Mesendoderm (in vitro differentiated cells): Measurements from ENCODE around the gene RAPGEF4.
A peak's percentile ranks its signal among the peaks of the same experiment; 100 is the strongest.
"Not testable (repeated sequence)": the region's sequence is repeated elsewhere in the genome, so short reads cannot be mapped to it uniquely, and the experiment has no call there.

Experiments used
- DNase-seq: peaks from one replicate; pipeline ENCODE4 v3.0.0; 2013
- H2AK5ac ChIP-seq: 2 replicates; pipeline ENCODE4 v1.6.1; 2013; ENCODE audit warnings: low read length, inconsistent platforms
- H2BK120ac ChIP-seq: 2 replicates; pipeline ENCODE4 v1.6.1; 2013; ENCODE audit warnings: low read depth, mild to moderate bottlenecking, low read length, moderate library complexity, mixed read lengths
- H2BK15ac ChIP-seq: replicated peaks from 2 replicates; pipeline ENCODE4 v1.6.1; 2013; ENCODE audit warnings: low read depth, mild to moderate bottlenecking, moderate library complexity
- H2BK5ac ChIP-seq: 2 replicates; pipeline ENCODE4 v1.6.1; 2013; ENCODE audit warnings: low read length, inconsistent platforms
- H3K18ac ChIP-seq: 2 replicates; pipeline ENCODE4 v1.6.1; 2013; ENCODE audit warnings: mild to moderate bottlenecking, low read length, mixed read lengths
- H3K23ac ChIP-seq: one replicate; pipeline ENCODE4 v1.6.1; 2013; ENCODE audit warnings: low read length
- H3K27ac ChIP-seq: 2 replicates; pipeline ENCODE4 v1.5.1; 2013; ENCODE audit warnings: low read depth, mild to moderate bottlenecking, inconsistent platforms, low read length, moderate library complexity
- H3K27me3 ChIP-seq: 2 replicates; pipeline ENCODE4 v1.6.1; 2013; ENCODE audit warnings: low read length, control low read depth, mild to moderate bottlenecking, inconsistent platforms; ENCODE audit not compliant: insufficient read depth, poor library complexity
- H3K36me3 ChIP-seq: 2 replicates; pipeline ENCODE4 v1.6.1; 2013; ENCODE audit warnings: low read length, inconsistent platforms; ENCODE audit not compliant: control insufficient read depth, insufficient read depth
- H3K4ac ChIP-seq: one replicate; pipeline ENCODE4 v1.6.1; 2013; ENCODE audit warnings: low read depth, mild to moderate bottlenecking, low read length, moderate library complexity
- H3K4me1 ChIP-seq: 2 replicates; pipeline ENCODE4 v1.6.1; 2013; ENCODE audit warnings: low read depth, low read length, inconsistent platforms; ENCODE audit not compliant: control insufficient read depth
- H3K4me2 ChIP-seq: 2 replicates; pipeline ENCODE4 v1.6.1; 2013; ENCODE audit warnings: low read length
- H3K4me3 ChIP-seq: 2 replicates; pipeline ENCODE4 v1.5.1; 2013; ENCODE audit warnings: mild to moderate bottlenecking, low read length
- H3K56ac ChIP-seq: one replicate; pipeline ENCODE4 v1.6.1; 2013; ENCODE audit warnings: low read length
- H3K79me1 ChIP-seq: 2 replicates; pipeline ENCODE4 v1.6.1; 2013; ENCODE audit warnings: low read length, inconsistent platforms
- H3K79me2 ChIP-seq: 2 replicates; pipeline ENCODE4 v1.6.1; 2013; ENCODE audit warnings: mild to moderate bottlenecking, low read length; ENCODE audit not compliant: control insufficient read depth, insufficient read depth
- H3K9ac ChIP-seq: 2 replicates; pipeline ENCODE4 v1.6.1; 2013; ENCODE audit warnings: low read length, inconsistent platforms
- H4K5ac ChIP-seq: one replicate; pipeline ENCODE4 v1.6.1; 2013; ENCODE audit warnings: low read length
- H4K8ac ChIP-seq: one replicate; pipeline ENCODE4 v1.6.1; 2013; ENCODE audit warnings: low read depth, mild to moderate bottlenecking, control low read depth, low read length, moderate library complexity
- WGBS: extraction: QIAGEN DNeasy Blood & Tissue Kit; methylation state at CpG from one replicate; pipeline ENCODE4 v1.1.7; 2013; ENCODE audit warnings: low lambda C conversion rate, missing lambda C conversion rate; ENCODE audit not compliant: insufficient coverage; ENCODE audit errors: extremely low coverage; 5-methylcytosine and 5-hydroxymethylcytosine counted together

RAPGEF4 gene

DNA sequence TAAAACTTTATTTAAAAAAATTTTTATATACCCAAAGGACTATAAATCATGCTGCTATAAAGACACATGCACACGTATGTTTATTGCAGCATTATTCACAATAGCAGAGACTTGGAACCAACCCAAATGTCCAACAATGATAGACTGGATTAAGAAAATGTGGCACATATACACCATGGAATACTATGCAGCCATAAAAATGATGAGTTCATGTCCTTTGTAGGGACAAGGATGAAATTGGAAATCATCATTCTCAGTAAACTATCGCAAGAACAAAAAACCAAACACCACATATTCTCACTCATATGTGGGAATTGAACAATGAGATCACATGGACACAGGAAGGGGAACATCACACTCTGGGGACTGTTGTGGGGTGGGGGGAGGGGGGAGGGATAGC, 358.0 kb downstream of the RAPGEF4 start:
- H2BK120ac ChIP-seq, H2BK15ac ChIP-seq, H4K8ac ChIP-seq, H3K36me3 ChIP-seq, H3K56ac ChIP-seq, H3K18ac ChIP-seq, H2BK5ac ChIP-seq, H3K79me2 ChIP-seq, H2AK5ac ChIP-seq, H3K79me1 ChIP-seq, H3K9ac ChIP-seq, DNase-seq, H3K4ac ChIP-seq, H3K27me3 ChIP-seq, H3K4me1 ChIP-seq, H3K23ac ChIP-seq, H4K5ac ChIP-seq, H3K4me2 ChIP-seq, H3K4me3 ChIP-seq, H3K27ac ChIP-seq: not testable (repeated sequence)
- WGBS, result no CpG with 5 or more reads among the region's 2 CpGs

DNA sequence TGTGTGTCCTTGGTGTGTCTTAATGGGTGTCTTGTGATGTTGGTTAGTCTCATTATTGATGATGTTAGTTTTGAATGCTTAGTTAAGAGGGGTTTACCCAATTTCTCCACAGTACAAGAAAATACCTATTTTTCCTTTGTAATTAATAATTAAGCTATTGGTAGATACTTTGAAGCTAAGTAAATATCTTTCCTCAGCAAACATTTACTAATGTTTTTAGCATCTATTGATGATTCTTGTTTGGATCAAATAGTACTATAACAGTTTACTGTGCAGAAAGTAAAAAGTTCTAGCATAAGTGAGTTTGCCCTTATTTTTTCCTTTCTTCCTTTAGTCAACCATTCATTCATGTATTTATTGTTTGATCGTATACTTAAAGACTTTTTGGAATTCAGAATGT, 359.1 kb downstream of the RAPGEF4 start:
- Histone ChIP-seq H4K8ac (no peak overlapping the region), H3K23ac (no peak overlapping the region), H3K56ac (no peak overlapping the region), H3K4me1 (peaks cover under 1% of the 10 kb centered on the region), H3K27me3 (no peaks in the 10 kb centered on the region), H3K4me2 (no peak overlapping the region), H3K4me3 (no peak overlapping the region), H2BK5ac (no peak overlapping the region), H3K27ac (no peak overlapping the region), H2BK15ac (no peak overlapping the region), H3K9ac (no peak overlapping the region), H3K79me1 (no peaks in the 10 kb centered on the region), H3K18ac (no peak overlapping the region), H3K4ac (no peak overlapping the region), H2BK120ac (no peak overlapping the region), H3K79me2 (no peaks in the 10 kb centered on the region), H2AK5ac (no peak overlapping the region), H4K5ac (no peak overlapping the region), H3K36me3 (no peaks in the 10 kb centered on the region)
- no CpG with 5 or more reads among the region's 1 CpG for WGBS
- DNase-seq, result no peak

GRCh38 chr2:173095356-173095755, 359.7 kb downstream of the RAPGEF4 start:
- no peak overlapping the region for H3K18ac ChIP-seq
- no peak overlapping the region for H3K9ac ChIP-seq
- H3K4ac ChIP-seq, result no peak overlapping the region
- no peak overlapping the region for H3K4me2 ChIP-seq
- no peaks in the 10 kb centered on the region for H3K79me1 ChIP-seq
- H4K5ac ChIP-seq, result no peak overlapping the region
- no peak overlapping the region for H2BK120ac ChIP-seq
- H3K36me3 ChIP-seq, result no peaks in the 10 kb centered on the region
- no peak overlapping the region for H3K27ac ChIP-seq
- no peak for DNase-seq
- WGBS, result no CpG with 5 or more reads among the region's 1 CpG
- H3K79me2 ChIP-seq, result no peaks in the 10 kb centered on the region
- H3K27me3 ChIP-seq, result no peaks in the 10 kb centered on the region
- no peak overlapping the region for H3K23ac ChIP-seq
- H2BK15ac ChIP-seq, result no peak overlapping the region
- peaks cover 5% of the 10 kb centered on the region for H3K4me1 ChIP-seq
- H3K4me3 ChIP-seq, result no peak overlapping the region
- no peak overlapping the region for H2AK5ac ChIP-seq
- H4K8ac ChIP-seq, result no peak overlapping the region
- H2BK5ac ChIP-seq, result no peak overlapping the region
- H3K56ac ChIP-seq, result no peak overlapping the region

DNA sequence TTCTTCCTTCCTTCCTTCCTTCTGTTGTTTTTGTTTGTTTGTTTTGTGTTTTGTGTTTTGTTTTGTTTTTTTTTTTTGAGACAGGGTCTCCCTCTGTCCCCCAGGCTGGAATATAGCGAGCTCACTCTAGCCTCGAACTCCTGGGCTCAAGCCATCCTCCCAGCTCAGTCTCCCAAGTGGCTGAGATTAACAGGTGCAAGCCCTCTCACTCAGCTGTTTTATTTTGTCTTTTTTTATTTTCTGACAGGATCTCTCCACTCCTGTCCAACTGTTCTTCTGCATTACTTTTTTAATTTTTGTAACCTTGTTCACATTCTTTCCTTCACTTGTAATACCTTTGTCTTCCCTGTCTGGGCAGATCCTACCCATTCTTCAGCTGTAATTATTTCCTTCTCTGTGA, 363.6 kb downstream of the RAPGEF4 start:
- no peak overlapping the region for H4K8ac ChIP-seq
- H3K79me2 ChIP-seq, result no peaks in the 10 kb centered on the region
- peaks cover 5% of the 10 kb centered on the region for H3K4me1 ChIP-seq
- no peaks in the 10 kb centered on the region for H3K36me3 ChIP-seq
- no peak overlapping the region for H3K18ac ChIP-seq
- DNase-seq, result no peak
- H2AK5ac ChIP-seq, result no peak overlapping the region
- no peak overlapping the region for H3K9ac ChIP-seq
- H3K23ac ChIP-seq, result no peak overlapping the region
- H2BK5ac ChIP-seq, result no peak overlapping the region
- WGBS, result no CpG with 5 or more reads among the region's 2 CpGs
- H2BK15ac ChIP-seq, result no peak overlapping the region
- H3K4me3 ChIP-seq, result no peak overlapping the region
- H4K5ac ChIP-seq, result no peak overlapping the region
- no peaks in the 10 kb centered on the region for H3K79me1 ChIP-seq
- no peak overlapping the region for H3K4me2 ChIP-seq
- no peak overlapping the region for H3K56ac ChIP-seq
- H3K4ac ChIP-seq, result no peak overlapping the region
- no peaks in the 10 kb centered on the region for H3K27me3 ChIP-seq
- H2BK120ac ChIP-seq, result no peak overlapping the region
- H3K27ac ChIP-seq, result no peak overlapping the region

DNA sequence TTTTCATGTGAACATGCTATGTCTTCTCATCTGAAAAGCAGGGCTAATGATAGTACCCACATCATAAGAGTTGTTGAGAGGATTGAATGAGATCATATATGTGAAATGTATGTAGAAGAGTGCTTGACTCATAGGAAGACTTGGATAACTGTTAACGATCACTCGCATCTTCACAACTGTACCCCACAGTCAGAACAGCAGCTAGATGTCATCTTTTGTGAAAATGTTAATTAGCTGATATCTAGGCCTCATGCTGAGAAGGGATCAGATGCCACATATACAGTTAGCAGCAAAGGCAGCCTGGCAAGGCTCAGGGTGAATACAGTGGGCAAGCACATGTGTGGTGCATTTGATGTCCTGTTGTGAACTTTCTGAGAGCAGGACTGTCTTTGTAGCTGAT, 364.2 kb downstream of the RAPGEF4 start:
- DNase-seq, result peak; percentile 33
- no peak overlapping the region for H4K8ac ChIP-seq
- H3K36me3 ChIP-seq, result no peaks in the 10 kb centered on the region
- H2AK5ac ChIP-seq, result no peak overlapping the region
- H3K18ac ChIP-seq, result no peak overlapping the region
- no peak overlapping the region for H3K4ac ChIP-seq
- no peak overlapping the region for H2BK5ac ChIP-seq
- no peaks in the 10 kb centered on the region for H3K79me1 ChIP-seq
- peaks cover 5% of the 10 kb centered on the region for H3K4me1 ChIP-seq
- no peak overlapping the region for H3K23ac ChIP-seq
- H3K27me3 ChIP-seq, result no peaks in the 10 kb centered on the region
- H3K4me3 ChIP-seq, result no peak overlapping the region
- no peak overlapping the region for H3K9ac ChIP-seq
- no peak overlapping the region for H3K27ac ChIP-seq
- no peak overlapping the region for H3K4me2 ChIP-seq
- no peaks in the 10 kb centered on the region for H3K79me2 ChIP-seq
- H2BK120ac ChIP-seq, result no peak overlapping the region
- whole genome bisulfite sequencing, result no CpG with 5 or more reads among the region's 2 CpGs
- H4K5ac ChIP-seq, result no peak overlapping the region
- H2BK15ac ChIP-seq, result no peak overlapping the region
- no peak overlapping the region for H3K56ac ChIP-seq

GRCh38 chr2:173101687-173102086, 366.0 kb downstream of the RAPGEF4 start:
- Histone ChIP-seq H2AK5ac (no peak overlapping the region), H3K4me1 (peaks cover 5% of the 10 kb centered on the region), H2BK120ac (no peak overlapping the region), H4K5ac (no peak overlapping the region), H3K27ac (no peak overlapping the region), H3K23ac (no peak overlapping the region), H3K56ac (no peak overlapping the region), H3K4ac (no peak overlapping the region), H2BK15ac (no peak overlapping the region), H3K4me2 (no peak overlapping the region), H2BK5ac (no peak overlapping the region), H4K8ac (no peak overlapping the region), H3K9ac (no peak overlapping the region), H3K79me1 (no peaks in the 10 kb centered on the region), H3K79me2 (no peaks in the 10 kb centered on the region), H3K18ac (no peak overlapping the region), H3K4me3 (no peak overlapping the region), H3K27me3 (no peaks in the 10 kb centered on the region), H3K36me3 (no peaks in the 10 kb centered on the region)
- DNase-seq, result no peak
- no CpG with 5 or more reads among the region's 3 CpGs for WGBS
